GM23338 (cell line): ENCODE measurements around the gene TOLLIP.

Source experiments
- CREB1 ChIP-seq: fragments of 250-450 bp; sonication (Bioruptor Pico); IDR thresholded peaks from 2 replicates; pipeline ENCODE4 v1.5.0; 2020; ENCODE audit warnings: low read depth, mild to moderate bottlenecking, moderate library complexity
- CTCF ChIP-seq, 2 experiments: fragments of 200-600 bp in 1 of 2; sonication (generic) in 1 of 2; conservative IDR thresholded peaks; 2 replicates each; pipeline versions ENCODE4 v1.5.1 to v1.6.1; 2016 to 2017; ENCODE audit warnings: antibody characterized with exemption in 2 of 2, low read depth in 2 of 2, mild to moderate bottlenecking in 2 of 2, moderate library complexity in 1 of 2
- EZH2 ChIP-seq: fragments of 200-600 bp; sonication (generic); IDR thresholded peaks from one replicate; pipeline ENCODE4 v1.8.0; 2017; ENCODE audit warnings: antibody characterized with exemption, mild to moderate bottlenecking, low read depth; ENCODE audit not compliant: unreplicated experiment
- EZH2phosphoT487 ChIP-seq: fragments of 200-600 bp; sonication (generic); IDR thresholded peaks from one replicate; pipeline ENCODE4 v1.8.1; 2018; ENCODE audit warnings: antibody characterized with exemption; ENCODE audit not compliant: unreplicated experiment
- JUNB ChIP-seq: IDR thresholded peaks from one replicate; pipeline ENCODE4 v1.6.1; 2016; ENCODE audit warnings: antibody characterized with exemption; ENCODE audit not compliant: unreplicated experiment
- NANOG ChIP-seq: IDR thresholded peaks from 2 replicates; pipeline ENCODE4 v1.6.1; 2016; ENCODE audit warnings: antibody characterized with exemption, borderline replicate concordance
- POLR2AphosphoS5 ChIP-seq: IDR thresholded peaks from 2 replicates; pipeline ENCODE4 v1.6.1; 2016; ENCODE audit warnings: antibody characterized with exemption, low read depth
- REST ChIP-seq: IDR thresholded peaks from one replicate; pipeline ENCODE4 v1.6.1; 2018; ENCODE audit warnings: antibody characterized with exemption; ENCODE audit not compliant: unreplicated experiment
- STAT1 ChIP-seq: IDR thresholded peaks from one replicate; pipeline ENCODE4 v1.6.1; 2016; ENCODE audit warnings: antibody characterized with exemption; ENCODE audit not compliant: unreplicated experiment
- TF ChIP-seq, protein P1 (sequence below): IDR thresholded peaks from 2 replicates; pipeline ENCODE4 v1.6.1; 2016; ENCODE audit warnings: antibody characterized with exemption

- TF ChIP-seq CTCF (conservative IDR thresholded peaks at IDR 0.05; ENCODE audit: low read depth in 2 of 2) (no peak), POLR2AphosphoS5 (no peak), EZH2 (no peak), EZH2phosphoT487 (no peak), REST (no peak), JUNB (no peak), CREB1 (CRISPR knock-in tag) (no peak), STAT1 (no peak), NANOG (no peak)
- TF ChIP-seq, protein P1, sequence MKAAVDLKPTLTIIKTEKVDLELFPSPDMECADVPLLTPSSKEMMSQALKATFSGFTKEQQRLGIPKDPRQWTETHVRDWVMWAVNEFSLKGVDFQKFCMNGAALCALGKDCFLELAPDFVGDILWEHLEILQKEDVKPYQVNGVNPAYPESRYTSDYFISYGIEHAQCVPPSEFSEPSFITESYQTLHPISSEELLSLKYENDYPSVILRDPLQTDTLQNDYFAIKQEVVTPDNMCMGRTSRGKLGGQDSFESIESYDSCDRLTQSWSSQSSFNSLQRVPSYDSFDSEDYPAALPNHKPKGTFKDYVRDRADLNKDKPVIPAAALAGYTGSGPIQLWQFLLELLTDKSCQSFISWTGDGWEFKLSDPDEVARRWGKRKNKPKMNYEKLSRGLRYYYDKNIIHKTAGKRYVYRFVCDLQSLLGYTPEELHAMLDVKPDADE = no peak
Observed at GRCh38 chr11:1327064-1327460, 17.6 kb upstream of the TOLLIP start.
